HG03457 (cell line): ENCODE data around the gene FBLN1.
"Not testable (repeated sequence)": the region's sequence is repeated elsewhere in the genome, so short reads cannot be mapped to it uniquely, and the experiment has no call there.

Source experiments
- ATAC-seq: cut with Tn5 transposase; IDR thresholded peaks from one replicate; pipeline ENCODE4 v1.9.1; 2021; ENCODE audit warnings: moderate number of reproducible peaks; ENCODE audit not compliant: unreplicated experiment

Gene FBLN1

DNA sequence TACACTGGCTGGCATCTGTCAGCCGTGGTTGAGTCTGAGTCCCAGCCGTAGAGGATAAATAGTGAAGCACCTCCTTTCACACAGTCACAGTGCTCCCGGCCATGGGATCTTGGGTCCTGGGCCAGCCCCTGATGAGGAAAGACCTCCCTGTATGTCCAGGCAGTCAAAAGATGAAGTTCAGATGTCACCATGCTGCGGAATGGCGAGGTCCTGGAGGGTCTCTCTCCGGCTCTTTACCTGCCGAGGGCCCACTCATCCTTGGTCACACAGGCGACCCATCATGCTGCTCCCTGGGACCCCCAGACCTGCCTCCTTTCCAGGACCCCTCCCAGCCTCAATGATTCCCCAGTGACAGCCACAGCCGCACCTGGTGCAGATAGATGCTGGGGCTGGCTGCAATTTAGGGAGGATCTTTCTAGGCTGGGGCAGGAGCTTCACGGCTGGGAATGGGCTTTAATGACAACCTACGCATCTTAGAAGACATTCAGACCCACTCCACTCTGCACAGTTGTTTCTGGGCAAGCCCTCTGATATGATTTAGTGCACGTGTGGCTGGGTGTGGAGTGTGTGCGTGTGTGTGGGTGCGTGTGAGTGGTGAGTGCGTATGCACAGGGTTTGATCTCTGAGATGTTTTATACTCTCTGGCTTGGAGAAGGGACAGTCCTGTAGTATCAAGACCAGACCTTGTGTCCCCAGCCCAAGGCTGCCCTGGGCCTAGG is 79.7 kb downstream of the FBLN1 start:
- no peak for ATAC-seq

DNA sequence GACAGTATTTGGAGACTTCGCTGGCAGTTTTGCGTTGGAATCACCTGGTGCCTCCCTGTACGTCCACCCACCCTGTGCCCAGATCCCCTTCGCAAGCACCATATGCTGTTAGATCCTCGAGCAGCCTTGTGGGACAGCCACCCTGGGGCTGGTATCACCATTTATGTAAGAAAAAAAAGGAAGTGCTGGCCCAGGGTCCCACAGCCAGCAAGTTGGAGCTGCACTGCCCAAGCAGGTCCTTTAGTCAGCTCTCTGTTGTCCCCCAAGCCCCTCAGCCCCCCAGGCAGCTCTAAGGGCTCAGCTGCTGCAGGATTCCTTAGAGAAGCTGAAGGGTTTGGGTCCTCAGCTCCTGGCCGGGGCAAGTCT is 80.3 kb downstream of the FBLN1 start:
- ATAC-seq, result no peak

DNA sequence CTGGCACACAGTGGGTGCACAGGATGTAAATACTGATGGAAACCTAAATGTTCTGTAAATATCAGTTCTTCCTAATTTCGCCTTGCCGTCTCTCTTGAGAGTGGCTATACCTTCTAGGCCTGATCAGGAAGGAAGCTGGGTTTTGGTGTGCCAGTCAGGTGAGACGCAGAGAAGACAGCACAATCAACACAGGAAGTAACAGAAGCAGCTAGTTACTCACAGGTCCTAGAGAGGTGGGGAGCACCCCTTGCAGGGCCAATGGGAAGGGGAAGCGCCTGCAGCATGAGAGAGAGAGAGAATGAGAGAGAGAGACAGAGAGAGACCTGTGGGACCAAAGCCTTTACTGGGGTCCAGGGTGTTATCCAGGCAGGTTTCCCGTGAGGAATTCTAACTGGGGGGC is 80.8 kb downstream of the FBLN1 start:
- ATAC-seq, result no peak

DNA sequence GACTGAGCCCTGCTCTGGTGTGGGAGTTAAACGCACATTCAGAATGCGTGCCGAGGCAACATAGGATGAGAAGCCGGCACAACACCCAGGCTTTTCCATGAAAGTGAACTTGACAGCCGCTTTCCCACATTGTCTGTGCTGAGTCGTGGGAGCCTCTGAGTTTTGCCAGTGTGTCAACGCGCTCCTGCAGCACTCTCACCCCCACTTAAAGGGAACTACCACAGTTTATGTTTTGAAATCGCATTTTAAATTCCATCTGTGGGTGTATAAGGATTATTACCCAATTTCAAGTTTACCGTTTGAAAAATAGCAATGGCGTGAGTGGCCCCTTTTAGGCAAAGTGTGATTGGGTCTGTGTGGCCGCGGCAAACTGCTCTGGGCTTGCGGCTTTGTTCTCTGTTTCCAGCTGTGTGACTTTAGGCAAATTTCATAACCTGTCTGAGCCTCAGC is 81.5 kb downstream of the FBLN1 start:
- no peak for ATAC-seq

DNA sequence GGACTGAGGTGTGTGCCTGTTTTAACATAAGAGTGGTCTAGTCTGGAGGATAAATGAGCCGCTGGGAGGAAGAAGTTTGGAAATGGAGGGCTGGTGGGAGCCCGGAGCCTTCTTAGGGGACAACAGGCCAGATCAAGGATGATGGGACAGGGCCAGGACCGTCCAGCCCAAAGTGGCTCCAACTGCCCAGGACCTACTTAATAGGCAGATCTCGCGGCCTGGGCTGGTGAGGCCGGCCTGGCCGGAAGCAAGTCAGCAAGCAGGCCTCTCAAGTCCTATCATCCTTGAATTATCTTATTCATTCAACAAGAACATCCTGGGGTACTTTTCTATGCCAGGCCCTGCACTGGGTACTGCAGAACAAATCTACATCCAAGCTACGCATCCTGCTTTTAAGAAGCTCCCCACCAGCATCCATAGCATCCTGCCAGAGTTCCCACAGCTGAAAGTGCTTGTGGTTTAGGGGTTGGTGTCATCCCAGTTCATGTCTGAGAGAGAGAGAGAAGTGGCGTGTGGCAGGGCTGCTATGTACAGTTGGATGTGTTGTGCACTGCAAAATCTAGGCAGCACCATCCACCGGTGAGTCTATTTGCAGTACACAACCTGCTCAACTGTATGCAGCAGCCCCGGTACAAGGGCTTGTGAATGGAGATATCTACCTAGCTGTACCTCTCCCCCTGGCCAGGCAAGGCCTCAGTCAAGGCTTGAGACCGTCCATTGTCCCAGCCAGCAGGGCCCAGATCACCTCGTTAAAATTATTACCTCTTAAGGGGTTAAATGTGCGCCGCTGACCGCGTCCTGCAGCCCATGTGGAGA is 82.1 kb downstream of the FBLN1 start:
- ATAC-seq, result no peak

DNA sequence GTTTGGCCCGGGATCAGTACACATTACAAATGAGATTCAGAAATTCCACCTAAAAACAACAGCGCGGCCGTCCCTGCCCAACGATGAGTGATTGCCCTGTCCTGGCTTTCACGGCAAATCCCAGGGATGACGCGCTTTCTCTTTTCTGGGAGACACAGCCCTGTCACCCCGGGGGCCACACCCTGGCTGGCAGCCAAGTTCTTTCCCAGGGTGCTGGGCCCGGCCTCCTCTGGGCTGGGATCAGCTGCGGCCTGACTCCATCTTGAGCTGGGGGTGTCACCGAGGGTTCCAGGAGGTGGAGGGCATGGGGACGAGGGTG is 82.7 kb downstream of the FBLN1 start:
- no peak for ATAC-seq

DNA sequence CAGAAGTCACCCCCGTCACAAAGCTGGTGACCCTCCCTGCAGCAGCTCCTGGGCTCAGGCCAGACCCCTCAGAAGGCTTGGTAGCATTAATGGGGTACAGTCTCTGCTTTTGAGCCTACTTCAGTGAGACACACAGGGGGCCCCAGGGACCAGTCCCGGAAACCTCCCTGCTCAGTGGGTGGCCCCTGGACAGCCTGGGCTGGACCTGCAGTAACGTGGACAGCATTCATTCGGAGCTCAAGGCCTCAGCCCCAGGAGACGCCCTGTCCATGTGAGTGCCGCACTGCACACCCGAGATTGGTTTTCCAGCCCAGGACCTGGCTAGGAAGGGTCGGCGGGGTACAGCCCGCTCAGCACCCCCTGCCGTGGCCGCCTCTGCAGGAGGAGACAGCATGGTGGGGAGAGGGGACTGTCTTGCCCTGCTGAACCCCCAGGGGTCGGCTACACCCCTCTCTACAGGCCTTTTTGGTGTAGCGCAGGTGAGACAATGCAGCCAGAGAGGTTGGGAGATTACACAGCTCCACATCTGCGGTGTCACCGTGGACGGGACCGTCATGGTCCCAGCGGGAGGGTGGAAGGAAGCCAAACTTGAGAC is 83.4 kb downstream of the FBLN1 start:
- no peak for ATAC-seq

DNA sequence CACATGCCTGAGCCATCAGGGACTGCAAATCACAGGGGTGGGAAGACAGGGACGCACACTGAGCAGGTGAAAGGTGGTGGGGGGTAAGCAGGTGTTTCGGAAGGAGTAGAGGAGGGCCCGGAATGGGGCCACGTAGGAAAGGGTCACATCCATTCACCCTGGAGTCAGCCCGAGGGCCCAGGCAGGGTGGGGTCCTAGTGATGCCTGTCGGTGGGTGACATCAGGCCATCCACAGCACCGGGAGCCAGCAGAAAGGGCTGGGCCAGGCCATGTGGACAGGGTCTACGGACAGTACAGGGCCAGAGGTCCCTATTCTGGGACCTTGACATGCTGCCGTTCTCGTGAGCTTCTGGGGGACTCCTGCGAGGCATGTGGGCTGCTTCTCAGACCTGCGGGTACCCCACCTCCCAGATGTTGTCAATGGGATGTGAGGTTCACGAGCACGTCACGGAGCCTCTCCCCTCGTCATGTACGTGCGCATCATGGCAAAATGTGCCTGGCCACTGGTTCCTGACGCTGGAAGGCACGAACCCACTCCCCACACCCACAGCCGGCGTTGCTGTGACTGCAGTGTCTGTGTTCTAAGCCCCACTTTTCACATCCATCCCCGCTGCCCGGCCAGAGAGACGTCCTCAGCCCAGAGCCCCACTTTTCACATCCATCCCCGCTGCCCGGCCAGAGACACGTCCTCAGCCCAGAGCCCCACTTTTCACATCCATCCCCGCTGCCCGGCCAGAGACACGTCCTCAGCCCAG is 84.1 kb downstream of the FBLN1 start:
- ATAC-seq, result no peak

DNA sequence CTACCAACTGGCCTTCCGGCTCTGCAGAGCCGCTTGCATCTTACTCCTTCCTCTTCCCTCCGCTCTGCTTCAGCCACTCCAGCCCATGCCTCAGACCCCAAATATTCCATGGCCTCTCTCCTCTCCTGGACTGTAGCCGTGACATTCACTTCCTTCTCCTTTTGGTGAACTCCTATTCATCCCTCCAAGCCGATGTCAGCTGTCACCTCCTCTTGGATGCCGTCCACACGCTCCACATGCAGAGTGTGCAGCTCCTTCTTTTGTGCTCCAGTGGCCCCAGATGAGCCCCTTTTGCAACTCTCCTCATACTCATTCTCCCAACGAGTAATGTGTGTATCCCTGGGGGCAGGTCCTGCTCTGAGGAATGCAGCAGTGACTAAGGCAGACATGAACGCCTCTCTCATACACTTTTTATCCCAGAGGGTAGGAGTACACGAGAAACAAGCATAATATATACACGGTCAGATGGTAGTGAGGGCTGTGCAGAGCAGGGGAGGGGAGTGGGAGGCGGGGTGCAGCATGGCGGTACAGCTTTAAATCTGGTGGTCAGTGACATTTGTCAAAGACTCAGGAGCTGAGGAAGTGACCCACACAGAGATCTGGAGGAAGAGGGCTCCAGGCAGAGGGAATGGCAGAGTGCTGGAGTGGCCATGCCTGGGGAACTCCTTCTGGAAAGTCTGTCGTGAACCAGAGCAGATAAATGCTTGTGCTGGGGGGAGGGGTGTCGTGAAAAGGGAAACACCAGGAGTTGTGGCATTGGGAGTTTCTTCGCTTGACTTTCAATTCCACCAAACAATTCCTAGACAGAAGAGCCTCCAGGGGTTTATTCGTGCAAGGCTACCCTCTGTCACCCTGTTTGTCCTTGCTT is 85.2 kb downstream of the FBLN1 start:
- ATAC-seq, result no peak

DNA sequence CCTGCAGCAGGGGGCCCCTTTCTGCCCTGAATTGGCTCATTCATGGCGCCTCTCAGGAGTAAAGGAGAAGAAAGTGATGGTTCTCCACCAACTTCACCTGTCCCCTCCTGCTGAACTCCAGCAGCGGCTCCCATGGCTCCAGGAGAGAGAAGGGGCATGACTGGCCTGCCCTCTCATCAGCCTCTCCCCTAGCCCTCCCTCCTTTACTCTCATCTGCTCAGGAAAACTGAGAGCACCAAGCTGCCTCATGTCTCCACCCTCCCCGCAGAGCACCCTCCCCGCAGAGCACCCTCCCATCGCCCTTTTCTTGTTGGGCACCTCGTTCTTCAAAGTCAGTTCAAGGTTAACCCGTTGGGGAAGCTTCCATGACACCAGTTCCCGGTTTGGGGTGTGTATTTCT is 86.9 kb downstream of the FBLN1 start:
- no peak for ATAC-seq

DNA sequence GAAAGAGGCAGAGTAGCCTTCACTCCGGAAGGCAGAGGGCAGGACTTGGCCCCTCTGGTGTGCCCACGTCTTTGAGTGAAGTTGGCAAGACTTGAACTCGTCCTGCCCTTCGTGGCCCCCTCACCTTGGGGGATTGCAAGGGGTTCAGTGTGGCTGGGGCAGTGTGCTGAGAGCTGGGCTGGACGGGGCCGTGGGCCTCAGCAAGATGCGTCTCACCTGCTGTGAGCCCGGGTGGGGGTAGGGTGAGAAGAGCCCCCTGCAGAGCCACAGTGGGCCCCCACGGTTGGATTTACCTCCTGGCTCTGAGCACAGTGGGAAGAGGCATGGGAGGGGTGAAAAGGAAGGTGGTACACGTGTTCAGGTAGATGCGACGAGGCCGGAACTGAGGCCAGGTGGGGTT is 87.6 kb downstream of the FBLN1 start:
- ATAC-seq, result no peak

DNA sequence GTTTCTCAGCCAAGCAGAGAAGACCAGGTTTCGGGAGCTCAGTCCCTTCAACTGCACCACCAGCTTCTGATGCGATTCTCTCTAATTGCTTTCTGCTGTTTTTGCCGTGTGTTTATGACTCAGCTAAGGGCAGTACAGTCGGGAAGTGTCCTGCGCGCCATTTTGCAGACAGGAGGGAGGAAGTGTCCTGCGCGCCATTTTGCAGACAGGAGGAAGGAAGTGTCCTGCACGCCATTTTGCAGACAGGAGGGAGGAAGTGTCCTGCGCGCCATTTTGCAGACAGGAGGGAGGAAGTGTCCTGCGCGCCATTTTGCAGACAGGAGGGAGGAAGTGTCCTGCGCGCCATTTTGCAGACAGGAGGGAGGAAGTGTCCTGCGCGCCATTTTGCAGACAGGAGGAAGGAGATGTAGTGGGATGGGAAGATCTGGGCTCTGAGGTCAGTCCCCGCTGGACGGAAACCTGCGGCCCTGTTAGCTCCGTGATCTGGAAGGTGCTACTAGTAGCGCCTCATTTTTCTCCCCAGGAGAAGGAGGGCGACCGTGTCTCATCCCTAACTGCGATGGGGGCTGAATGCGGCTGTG is 89.0 kb downstream of the FBLN1 start:
- ATAC-seq, result not testable (repeated sequence)

DNA sequence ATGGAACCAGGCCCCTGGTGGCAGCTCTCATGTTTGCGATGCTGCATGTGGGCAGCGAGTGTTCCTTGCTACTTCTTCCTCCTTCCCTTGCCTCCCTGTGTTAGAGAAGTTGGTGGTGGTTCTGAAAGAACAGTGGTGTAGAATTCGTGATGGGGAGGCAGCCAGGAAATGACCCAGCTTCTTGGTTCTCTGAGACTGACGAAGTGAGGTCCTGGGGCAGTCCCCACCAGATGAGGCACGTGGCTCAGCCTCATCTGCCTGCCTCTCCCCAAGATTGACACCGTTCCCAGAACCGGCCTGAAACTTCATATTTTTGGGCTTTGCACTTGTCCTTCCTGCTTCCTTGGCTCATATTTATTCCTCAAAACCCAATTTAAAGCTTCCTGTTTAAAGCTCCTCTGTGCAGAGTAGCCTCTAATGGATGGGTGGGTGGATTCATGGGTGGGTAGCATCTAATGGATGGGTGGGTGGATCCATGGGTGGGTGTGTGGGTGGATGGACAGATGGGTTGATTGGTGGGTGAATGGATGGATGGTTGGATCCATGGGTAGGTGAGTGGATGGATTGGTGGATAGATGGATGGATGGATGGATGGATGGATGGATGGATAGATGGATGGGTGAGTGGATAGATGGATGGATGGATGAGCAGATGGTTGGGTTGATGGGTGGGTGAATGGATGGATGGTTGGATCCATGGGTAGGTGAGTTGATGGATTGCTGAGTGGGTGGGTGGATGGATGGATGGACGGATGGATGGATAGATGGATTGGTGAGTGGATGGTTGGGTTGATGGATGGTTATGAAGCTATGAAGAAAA is 91.6 kb downstream of the FBLN1 start:
- no peak for ATAC-seq

DNA sequence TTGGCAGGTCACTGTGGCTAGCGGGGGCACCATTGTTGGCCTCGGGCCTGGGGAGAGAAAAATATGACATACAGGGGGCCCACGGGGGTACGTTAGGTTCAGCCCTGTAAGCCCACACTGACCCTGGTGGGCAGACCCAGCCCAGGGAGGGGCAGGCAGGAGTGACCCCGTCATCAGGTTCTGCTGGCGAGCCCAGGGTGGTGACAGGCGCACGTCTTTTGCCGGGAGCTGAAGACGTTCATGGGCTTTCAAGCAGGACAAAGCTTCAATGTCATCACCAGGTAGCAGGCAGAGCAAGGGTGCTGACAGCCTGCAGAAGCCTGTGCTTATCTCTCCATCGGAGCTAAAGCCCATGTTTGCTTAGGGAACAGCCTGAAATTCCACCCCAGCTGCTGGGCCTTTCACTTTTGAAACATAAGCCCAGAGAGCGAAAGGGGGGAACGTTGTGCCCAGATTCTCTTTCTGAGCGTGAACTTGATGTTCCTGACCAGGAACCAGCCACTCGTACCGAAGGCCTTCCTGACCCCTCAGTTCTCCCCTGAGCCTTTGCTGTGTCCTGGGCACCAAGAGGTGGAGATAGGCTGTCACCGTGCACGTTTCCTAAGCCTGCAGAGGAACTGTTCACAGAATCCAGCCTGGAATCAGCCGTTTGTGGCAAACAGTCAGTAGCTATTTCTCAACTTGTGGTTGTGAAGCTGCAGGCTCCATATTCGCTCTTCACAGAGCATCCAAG is 94.9 kb downstream of the FBLN1 start:
- no peak for ATAC-seq

DNA sequence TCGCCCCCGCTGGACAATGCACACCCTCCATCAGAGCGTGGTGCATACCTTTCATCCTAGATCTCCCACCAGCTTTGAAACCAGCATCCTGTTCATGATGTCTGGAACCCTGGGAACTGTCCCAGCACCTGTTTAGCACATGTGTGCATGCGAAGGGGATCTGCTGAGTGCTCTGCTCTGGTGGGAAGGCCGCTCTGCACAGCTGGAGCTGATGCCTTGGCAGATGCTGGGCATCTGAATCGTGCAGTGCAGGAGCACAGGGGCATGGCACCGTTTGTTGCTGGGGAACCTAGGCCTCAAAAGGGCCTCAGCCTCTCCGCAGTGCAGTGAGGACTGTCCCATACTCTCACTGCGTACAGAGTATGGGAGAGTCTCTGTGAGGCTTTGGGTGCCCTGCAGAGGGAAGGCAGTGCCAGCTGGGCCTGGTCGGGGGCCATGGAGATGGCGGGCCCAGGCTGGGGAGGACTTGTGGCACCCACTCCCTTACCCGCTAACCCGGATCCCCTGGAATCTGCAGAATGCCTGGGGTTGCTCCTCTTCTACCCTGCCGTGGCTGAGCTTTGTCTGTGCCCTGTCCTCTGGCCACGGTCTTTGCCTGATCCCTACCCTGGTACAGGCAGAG is 96.0 kb downstream of the FBLN1 start:
- no peak for ATAC-seq

DNA sequence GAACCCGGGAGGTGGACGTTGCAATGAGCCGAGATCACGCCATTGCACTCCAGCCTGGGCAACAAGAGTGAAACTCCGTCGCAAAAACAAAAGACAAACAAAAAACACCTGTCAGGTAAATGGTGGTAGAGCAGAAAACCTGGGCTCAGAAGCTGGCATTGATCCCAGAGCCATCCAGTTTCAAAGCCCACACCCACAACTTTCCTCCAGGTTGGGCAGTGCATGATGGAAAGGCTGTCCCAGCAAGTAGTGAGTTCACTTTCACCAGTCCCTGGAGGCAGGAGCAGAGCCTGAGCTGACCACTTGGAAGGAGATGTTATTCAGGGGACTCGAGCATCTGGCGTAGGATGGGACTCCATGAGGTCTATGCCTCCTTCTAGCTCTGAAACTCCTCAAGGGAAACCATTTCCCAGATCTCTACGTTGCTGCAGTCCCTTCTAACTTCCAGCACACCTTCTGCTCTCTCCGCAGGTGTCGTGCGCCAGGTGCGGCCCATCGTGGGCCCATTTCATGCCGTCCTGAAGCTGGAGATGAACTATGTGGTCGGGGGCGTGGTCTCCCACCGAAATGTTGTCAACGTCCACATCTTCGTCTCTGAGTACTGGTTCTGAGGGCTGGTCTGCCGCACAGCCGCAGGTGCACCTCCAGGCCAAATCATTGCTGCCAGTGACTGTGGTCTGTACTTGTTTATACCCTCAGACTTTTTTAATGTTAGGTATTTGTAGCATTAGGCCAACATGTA is 97.3 kb downstream of the FBLN1 start:
- ATAC-seq, result no peak
